HG02973 (cell line): ENCODE results near the gene PRPH.

Experiments
- ATAC-seq: cut with Tn5 transposase; IDR thresholded peaks from one replicate; pipeline ENCODE4 v1.9.1; 2021; ENCODE audit warnings: moderate library complexity; ENCODE audit not compliant: unreplicated experiment

Gene PRPH

DNA sequence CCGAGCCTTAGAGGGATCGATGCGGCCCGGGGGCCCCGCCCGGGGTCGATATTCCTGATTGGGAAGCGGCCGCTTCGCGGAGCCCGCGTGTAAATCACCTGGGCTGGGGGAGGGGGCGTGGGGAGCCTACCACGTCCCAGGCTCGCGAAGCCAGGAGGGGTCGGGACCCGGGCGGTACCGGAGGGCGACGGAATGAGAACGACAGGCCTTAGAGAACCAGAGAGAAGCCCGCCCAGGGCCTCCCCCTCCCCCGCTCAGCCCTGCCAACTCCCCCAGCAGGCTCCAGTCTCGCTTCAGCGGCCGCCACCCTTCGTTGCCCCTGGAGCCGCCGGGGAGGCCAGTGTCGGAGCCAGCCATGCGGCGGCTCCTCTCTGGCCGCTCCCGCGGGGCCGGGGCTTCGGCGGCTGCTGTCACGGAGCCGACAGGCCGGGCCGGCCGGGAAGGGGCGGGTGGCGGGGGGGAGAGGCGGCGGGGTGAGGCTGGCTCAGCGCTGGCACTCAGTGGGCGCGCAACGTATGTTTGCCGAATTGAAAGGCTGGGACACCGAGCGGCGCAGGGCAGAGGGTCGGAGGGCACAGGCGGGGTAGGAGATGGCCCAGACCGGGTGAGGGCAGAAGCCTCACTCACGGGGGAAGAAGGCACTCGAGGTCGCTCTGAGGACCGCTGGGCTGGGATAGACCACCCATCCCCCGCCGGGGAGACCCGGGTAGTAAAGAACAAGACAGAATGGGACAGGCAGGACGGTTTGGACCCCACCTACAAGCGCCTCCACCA is 50.3 kb downstream of the PRPH start:
- no peak for ATAC-seq

DNA sequence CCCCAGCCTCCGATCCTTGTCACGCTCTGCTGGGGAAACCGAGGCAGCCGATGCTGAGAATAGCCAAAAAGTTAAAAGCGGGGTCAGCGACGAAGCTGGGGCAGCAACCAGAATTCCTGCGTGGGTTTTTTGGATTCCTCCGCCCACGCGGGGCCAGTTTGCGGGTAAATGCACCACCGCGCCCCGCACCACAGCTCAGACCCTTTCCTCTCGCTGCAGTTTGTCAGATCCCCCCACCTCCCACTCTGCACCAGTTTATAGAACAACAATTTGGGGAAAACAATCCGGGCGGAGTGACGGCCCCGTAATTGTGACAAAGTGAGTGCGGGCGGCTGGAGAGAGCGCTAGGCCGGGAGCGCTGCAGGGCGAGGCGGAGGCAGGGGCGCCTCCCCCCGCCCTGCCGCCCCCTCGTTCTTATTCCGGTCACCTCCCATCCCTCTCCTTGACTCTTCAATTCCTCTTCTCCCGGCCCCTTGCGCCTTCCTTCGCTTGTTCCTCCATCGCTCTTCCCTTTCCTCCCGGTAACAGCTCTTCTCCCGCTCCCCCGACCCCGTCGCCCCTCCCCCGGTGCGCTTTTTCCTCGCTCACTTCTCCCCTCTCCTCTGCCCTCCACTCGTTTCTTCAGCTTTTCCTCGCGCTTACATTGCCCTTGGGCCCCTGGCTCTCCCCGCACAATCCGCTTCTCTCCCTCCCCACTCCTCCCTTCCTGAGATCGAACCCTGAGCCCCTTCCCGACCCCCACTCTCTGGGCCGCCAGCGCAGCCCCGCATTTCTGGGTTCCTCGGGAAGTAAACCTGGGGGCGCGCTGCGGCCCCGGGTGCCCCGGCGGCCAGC is 51.1 kb downstream of the PRPH start:
- no peak for ATAC-seq

DNA sequence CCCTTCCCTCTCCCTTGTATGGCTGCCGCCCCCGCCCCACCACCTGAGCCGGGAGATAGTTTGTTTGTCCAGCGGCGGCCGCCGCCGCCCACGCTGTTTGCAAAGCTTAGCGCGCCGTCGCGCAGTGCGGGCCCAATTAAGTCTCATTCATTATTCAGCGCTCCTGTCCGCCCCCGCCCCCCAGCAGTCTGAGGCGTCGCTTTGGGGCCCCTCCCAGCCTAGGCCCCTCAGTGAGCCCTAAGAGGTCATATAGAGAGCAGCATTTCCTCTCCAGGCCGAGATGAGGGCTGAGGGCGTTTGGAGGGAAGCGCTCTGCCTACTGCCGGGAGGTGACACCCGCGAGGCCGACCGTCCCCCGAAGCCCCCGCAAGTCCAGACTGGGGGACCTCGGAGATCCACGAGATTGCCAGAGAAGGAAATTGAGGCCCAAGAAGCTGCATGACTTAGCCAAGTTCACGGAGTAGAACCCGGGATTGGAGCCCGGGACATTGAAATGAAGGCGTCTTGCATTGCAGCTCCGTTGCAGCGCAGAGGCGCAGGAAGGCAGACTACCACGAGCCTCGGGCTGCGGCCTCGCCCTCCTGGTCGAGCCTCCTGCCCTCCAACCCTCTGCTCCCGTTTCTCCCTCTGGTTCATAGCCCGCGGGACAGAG is 51.8 kb downstream of the PRPH start, which contains the start of gene DNAJC22:
TSS of gene DNAJC22 (plus strand) at position 230 of the 652 bp plus-strand sequence. CDS start 1,985 bp downstream, outside the sequence.
- no peak for ATAC-seq

DNA sequence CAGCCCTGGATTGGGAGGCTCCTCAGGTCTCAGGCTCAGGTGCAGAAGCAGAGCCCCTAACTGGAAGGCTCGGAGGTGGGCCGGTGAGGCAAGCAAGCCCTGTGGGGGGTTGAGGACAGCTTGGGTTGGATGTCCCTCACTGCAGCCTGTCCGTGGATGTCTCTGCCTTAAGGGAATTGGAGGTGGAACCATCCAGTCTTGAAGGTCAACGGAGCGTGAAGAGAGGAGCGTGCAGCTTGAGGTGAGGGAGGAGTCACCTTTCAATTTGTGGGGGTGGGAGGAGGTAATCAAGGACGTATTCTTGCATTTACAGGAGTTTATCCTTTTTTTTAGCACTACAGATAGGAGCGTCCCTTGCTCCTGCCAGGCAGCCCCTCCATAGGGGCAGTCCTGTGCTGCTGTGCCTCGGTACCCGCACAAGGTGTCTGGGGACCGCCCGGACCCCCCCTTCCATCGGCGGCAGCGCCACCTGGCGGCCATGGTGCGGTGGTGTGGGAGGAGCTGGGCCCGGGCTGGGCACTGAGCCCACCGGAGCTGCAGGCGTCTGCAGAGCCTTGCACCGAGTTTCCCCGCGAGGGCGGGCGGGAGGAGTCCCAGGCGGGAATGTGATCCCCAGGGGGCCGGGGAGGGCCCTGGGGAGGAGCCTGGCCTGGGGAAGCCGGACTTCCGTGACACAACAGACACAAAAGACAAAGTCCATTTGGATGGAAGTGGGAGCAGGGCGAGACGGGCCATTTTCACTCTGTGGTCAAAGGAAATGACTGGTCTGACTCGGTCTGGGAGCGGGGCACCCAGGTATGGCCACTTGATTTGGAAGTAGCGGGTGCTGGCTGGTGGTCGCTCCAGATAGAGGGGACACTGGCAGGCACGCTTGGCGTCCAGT is 52.6 kb downstream of the PRPH start:
- no peak for ATAC-seq
